Measurements from ENCODE around the gene PITRM1.
A peak's percentile ranks its signal among the peaks of the same experiment; 100 is the strongest.
"Not testable (repeated sequence)": the region's sequence is repeated elsewhere in the genome, so short reads cannot be mapped to it uniquely, and the experiment has no call there.

Gene PITRM1

DNA sequence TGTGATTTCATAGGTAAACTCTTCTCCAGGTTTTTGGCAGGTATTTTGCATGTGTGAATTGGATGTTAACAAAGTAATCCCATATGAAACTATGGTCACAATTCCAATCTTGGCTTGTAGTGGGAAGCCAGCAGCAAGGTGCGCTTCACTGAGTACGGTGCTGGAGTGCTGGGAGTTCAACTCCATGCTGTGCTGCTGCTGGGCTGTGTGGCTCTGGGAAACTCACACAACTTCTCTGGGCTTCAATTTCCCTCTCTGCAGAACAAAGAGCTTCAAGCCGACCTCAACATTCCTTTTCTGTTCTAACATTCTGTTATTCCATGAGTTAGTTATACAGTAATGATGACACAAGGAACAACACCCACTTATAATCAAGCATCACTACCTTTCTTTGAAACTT, 18.2 kb upstream of the PITRM1 start:
- no peaks in the 10 kb centered on the region for H3K79me1 ChIP-seq (ENCODE audit: low read depth, low read length)
- H2BK5ac ChIP-seq (ENCODE audit: low read length), result no peak overlapping the region
- H3K9ac ChIP-seq (ENCODE audit: low read depth, low read length, poor library complexity), result no peak overlapping the region
- peaks cover 0 to 2% of the 10 kb centered on the region in 2 donors for H3K9me3 ChIP-seq (replicated peaks in 1 of 2; ENCODE audit: control insufficient read depth in 2 of 2, insufficient read depth in 1 of 2, low read depth in 1 of 2, low read length in 2 of 2)
- H3K4me3 ChIP-seq (ENCODE audit: low read length in 2 of 2), result no peak overlapping the region
- no peak overlapping the region for H2AK5ac ChIP-seq (ENCODE audit: low read depth, low read length)
- H4K8ac ChIP-seq (ENCODE audit: low read depth, low read length), result no peak overlapping the region
- H3K14ac ChIP-seq (ENCODE audit: low read length), result no peak overlapping the region
- no peak overlapping the region for H3K4ac ChIP-seq (ENCODE audit: low read length)
- H3K23ac ChIP-seq (ENCODE audit: low read depth, low read length, poor library complexity), result no peak overlapping the region
- no peak overlapping the region for H4K91ac ChIP-seq (ENCODE audit: low read depth, low read length, poor library complexity)
- no peak overlapping the region for H3K18ac ChIP-seq (ENCODE audit: low read length)
- H2BK12ac ChIP-seq (ENCODE audit: low read length), result no peak overlapping the region
- H2BK120ac ChIP-seq (ENCODE audit: low read depth, low read length), result no peak overlapping the region
- no peaks in the 10 kb centered on the region for H3K36me3 ChIP-seq (replicated peaks in 1 of 2; ENCODE audit: control insufficient read depth in 2 of 2, insufficient read depth in 2 of 2, low read length in 2 of 2)
- WGBS, 2 donors (ENCODE audit: extremely low coverage in 2 of 2, insufficient read length in 2 of 2, insufficient replicate concordance in 1 of 2), result no CpG with 5 or more reads among the region's 3 CpGs
- no peaks in the 10 kb centered on the region for H3K27me3 ChIP-seq (ENCODE audit: control insufficient read depth in 3 of 3, insufficient read depth in 3 of 3, low read depth in 1 of 3, low read length in 3 of 3)
- H3K4me1 ChIP-seq (ENCODE audit: control insufficient read depth in 2 of 2, insufficient read depth in 1 of 2, low read depth in 1 of 2, low read length in 2 of 2), result peaks cover 0 to 3% of the 10 kb centered on the region in 2 donors
- H3K27ac ChIP-seq (replicated peaks; ENCODE audit: low read length), result no peak overlapping the region
- DNase-seq (ENCODE audit: low spot score), result no peak
- H3K4me2 ChIP-seq (ENCODE audit: insufficient read depth, low read length, poor library complexity, severe bottlenecking), result no peak overlapping the region
- H2BK15ac ChIP-seq (ENCODE audit: low read length), result no peak overlapping the region
- H2AFZ ChIP-seq (ENCODE audit: low read length), result no peak overlapping the region

- not testable (repeated sequence) for H3K4ac ChIP-seq (ENCODE audit: low read length); H3K27me3 ChIP-seq (ENCODE audit: control insufficient read depth in 3 of 3, insufficient read depth in 3 of 3, low read depth in 1 of 3, low read length in 3 of 3); H2BK5ac ChIP-seq (ENCODE audit: low read length); H3K23ac ChIP-seq (ENCODE audit: low read depth, low read length, poor library complexity); H2AK5ac ChIP-seq (ENCODE audit: low read depth, low read length); H3K4me3 ChIP-seq (ENCODE audit: low read length in 2 of 2); H3K9me3 ChIP-seq (replicated peaks in 1 of 2; ENCODE audit: control insufficient read depth in 2 of 2, insufficient read depth in 1 of 2, low read depth in 1 of 2, low read length in 2 of 2); H3K36me3 ChIP-seq (replicated peaks in 1 of 2; ENCODE audit: control insufficient read depth in 2 of 2, insufficient read depth in 2 of 2, low read length in 2 of 2); H3K79me1 ChIP-seq (ENCODE audit: low read depth, low read length); H3K4me1 ChIP-seq (ENCODE audit: control insufficient read depth in 2 of 2, insufficient read depth in 1 of 2, low read depth in 1 of 2, low read length in 2 of 2); H2BK120ac ChIP-seq (ENCODE audit: low read depth, low read length); DNase-seq (ENCODE audit: low spot score); H3K4me2 ChIP-seq (ENCODE audit: insufficient read depth, low read length, poor library complexity, severe bottlenecking); H3K9ac ChIP-seq (ENCODE audit: low read depth, low read length, poor library complexity); H2AFZ ChIP-seq (ENCODE audit: low read length); H3K27ac ChIP-seq (replicated peaks; ENCODE audit: low read length); H3K14ac ChIP-seq (ENCODE audit: low read length); H2BK12ac ChIP-seq (ENCODE audit: low read length); H4K91ac ChIP-seq (ENCODE audit: low read depth, low read length, poor library complexity); H2BK15ac ChIP-seq (ENCODE audit: low read length); H3K18ac ChIP-seq (ENCODE audit: low read length); H4K8ac ChIP-seq (ENCODE audit: low read depth, low read length)
- no CpG with 5 or more reads among the region's 3 CpGs for WGBS, 2 donors (ENCODE audit: extremely low coverage in 2 of 2, insufficient read length in 2 of 2, insufficient replicate concordance in 1 of 2)
Measured at GRCh38 chr10:3187229-3187628, 14.6 kb upstream of the PITRM1 start.

DNA sequence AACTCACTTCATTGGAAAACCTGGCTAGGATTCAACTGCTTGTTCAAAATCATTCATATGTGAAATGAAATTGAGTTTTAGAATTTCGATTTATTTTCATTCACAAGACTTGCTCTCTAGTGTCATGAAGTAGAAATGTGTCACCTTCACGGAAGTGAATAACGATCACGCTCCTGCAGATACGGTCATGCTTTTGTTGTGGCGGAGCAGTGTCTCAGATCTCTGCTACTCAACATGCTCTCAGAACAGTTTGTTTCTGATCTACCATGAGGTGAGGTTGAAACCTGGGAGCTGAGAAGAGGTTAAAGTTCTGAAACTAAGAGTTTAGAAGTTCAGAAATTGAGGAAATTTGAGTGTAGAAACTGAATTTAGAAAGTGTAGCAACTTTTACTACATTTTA, 13.8 kb upstream of the PITRM1 start:
- no peak overlapping the region for H3K4ac ChIP-seq (ENCODE audit: low read length)
- H3K36me3 ChIP-seq (replicated peaks in 1 of 2; ENCODE audit: control insufficient read depth in 2 of 2, insufficient read depth in 2 of 2, low read length in 2 of 2), result no peaks in the 10 kb centered on the region
- H3K9ac ChIP-seq (ENCODE audit: low read depth, low read length, poor library complexity), result no peak overlapping the region
- H3K23ac ChIP-seq (ENCODE audit: low read depth, low read length, poor library complexity), result no peak overlapping the region
- no peak overlapping the region for H2BK120ac ChIP-seq (ENCODE audit: low read depth, low read length)
- H2BK5ac ChIP-seq (ENCODE audit: low read length), result no peak overlapping the region
- no peak overlapping the region for H2AFZ ChIP-seq (ENCODE audit: low read length)
- H2AK5ac ChIP-seq (ENCODE audit: low read depth, low read length), result no peak overlapping the region
- no peaks in the 10 kb centered on the region for H3K79me1 ChIP-seq (ENCODE audit: low read depth, low read length)
- peaks cover 0 to 3% of the 10 kb centered on the region in 2 donors for H3K4me1 ChIP-seq (ENCODE audit: control insufficient read depth in 2 of 2, insufficient read depth in 1 of 2, low read depth in 1 of 2, low read length in 2 of 2)
- no peak overlapping the region for H3K4me3 ChIP-seq (ENCODE audit: low read length in 2 of 2)
- H3K4me2 ChIP-seq (ENCODE audit: insufficient read depth, low read length, poor library complexity, severe bottlenecking), result no peak overlapping the region
- no peak for DNase-seq (ENCODE audit: low spot score)
- WGBS, 2 donors (ENCODE audit: extremely low coverage in 2 of 2, insufficient read length in 2 of 2, insufficient replicate concordance in 1 of 2), result no CpG with 5 or more reads among the region's 6 CpGs
- H4K8ac ChIP-seq (ENCODE audit: low read depth, low read length), result no peak overlapping the region
- H3K27me3 ChIP-seq (ENCODE audit: control insufficient read depth in 3 of 3, insufficient read depth in 3 of 3, low read depth in 1 of 3, low read length in 3 of 3), result no peaks in the 10 kb centered on the region
- H3K14ac ChIP-seq (ENCODE audit: low read length), result no peak overlapping the region
- H3K27ac ChIP-seq (replicated peaks; ENCODE audit: low read length), result no peak overlapping the region
- no peak overlapping the region for H2BK15ac ChIP-seq (ENCODE audit: low read length)
- no peak overlapping the region for H3K18ac ChIP-seq (ENCODE audit: low read length)
- no peak overlapping the region for H2BK12ac ChIP-seq (ENCODE audit: low read length)
- H4K91ac ChIP-seq (ENCODE audit: low read depth, low read length, poor library complexity), result no peak overlapping the region
- peaks cover 2 to 3% of the 10 kb centered on the region in 2 donors for H3K9me3 ChIP-seq (replicated peaks in 1 of 2; ENCODE audit: control insufficient read depth in 2 of 2, insufficient read depth in 1 of 2, low read depth in 1 of 2, low read length in 2 of 2)

- peaks cover 2 to 3% of the 10 kb centered on the region in 2 donors for H3K9me3 ChIP-seq (replicated peaks in 1 of 2; ENCODE audit: control insufficient read depth in 2 of 2, insufficient read depth in 1 of 2, low read depth in 1 of 2, low read length in 2 of 2)
- H3K4me2 ChIP-seq (ENCODE audit: insufficient read depth, low read length, poor library complexity, severe bottlenecking), result no peak overlapping the region
- peaks cover 0 to 3% of the 10 kb centered on the region in 2 donors for H3K4me1 ChIP-seq (ENCODE audit: control insufficient read depth in 2 of 2, insufficient read depth in 1 of 2, low read depth in 1 of 2, low read length in 2 of 2)
- H2AFZ ChIP-seq (ENCODE audit: low read length), result no peak overlapping the region
- H3K79me1 ChIP-seq (ENCODE audit: low read depth, low read length), result no peaks in the 10 kb centered on the region
- H3K9ac ChIP-seq (ENCODE audit: low read depth, low read length, poor library complexity), result no peak overlapping the region
- no peak overlapping the region for H3K18ac ChIP-seq (ENCODE audit: low read length)
- H2BK15ac ChIP-seq (ENCODE audit: low read length), result no peak overlapping the region
- H3K4me3 ChIP-seq (ENCODE audit: low read length in 2 of 2), result no peak overlapping the region
- no peaks in the 10 kb centered on the region for H3K27me3 ChIP-seq (ENCODE audit: control insufficient read depth in 3 of 3, insufficient read depth in 3 of 3, low read depth in 1 of 3, low read length in 3 of 3)
- no peak overlapping the region for H2BK120ac ChIP-seq (ENCODE audit: low read depth, low read length)
- H2BK12ac ChIP-seq (ENCODE audit: low read length), result no peak overlapping the region
- no peak overlapping the region for H4K91ac ChIP-seq (ENCODE audit: low read depth, low read length, poor library complexity)
- no peak for DNase-seq (ENCODE audit: low spot score)
- H3K36me3 ChIP-seq (replicated peaks in 1 of 2; ENCODE audit: control insufficient read depth in 2 of 2, insufficient read depth in 2 of 2, low read length in 2 of 2), result no peaks in the 10 kb centered on the region
- H4K8ac ChIP-seq (ENCODE audit: low read depth, low read length), result no peak overlapping the region
- no peak overlapping the region for H3K14ac ChIP-seq (ENCODE audit: low read length)
- no peak overlapping the region for H3K4ac ChIP-seq (ENCODE audit: low read length)
- WGBS, 2 donors (ENCODE audit: extremely low coverage in 2 of 2, insufficient read length in 2 of 2, insufficient replicate concordance in 1 of 2), result no CpG with 5 or more reads among the region's 6 CpGs
- no peak overlapping the region for H2BK5ac ChIP-seq (ENCODE audit: low read length)
- H3K23ac ChIP-seq (ENCODE audit: low read depth, low read length, poor library complexity), result no peak overlapping the region
- H2AK5ac ChIP-seq (ENCODE audit: low read depth, low read length), result peak overlapping the region; percentile 65
- no peak overlapping the region for H3K27ac ChIP-seq (replicated peaks; ENCODE audit: low read length)
Measured at GRCh38 chr10:3185386-3185785, 12.8 kb upstream of the PITRM1 start.

All from neuronal stem cell (in vitro differentiated cells).